Mesenchymal stem cell (in vitro differentiated cells and primary cell): ENCODE measurements around the gene POLR2I.

Experiments
- DNase-seq: peaks from one replicate; pipeline ENCODE4 v3.0.0-alpha.2; 2013
- H2AFZ ChIP-seq: one replicate; pipeline ENCODE4 v1.6.1; 2013; ENCODE audit warnings: low read depth, mild to moderate bottlenecking, control low read depth, inconsistent platforms, low read length, moderate library complexity
- H2AK5ac ChIP-seq: 2 replicates; pipeline ENCODE4 v1.6.1; 2013; ENCODE audit warnings: low read length, moderate library complexity, mild to moderate bottlenecking, inconsistent platforms; ENCODE audit not compliant: severe bottlenecking
- H2BK120ac ChIP-seq: one replicate; pipeline ENCODE4 v1.6.1; 2013; ENCODE audit warnings: low read depth, mild to moderate bottlenecking, inconsistent platforms, low read length, moderate library complexity
- H2BK12ac ChIP-seq, 2 experiments: one replicate each; pipeline ENCODE4 v1.6.1; 2013; ENCODE audit warnings: inconsistent platforms in 2 of 2, low read length in 2 of 2, mild to moderate bottlenecking in 2 of 2, moderate library complexity in 2 of 2, control low read depth in 1 of 2
- H2BK15ac ChIP-seq: one replicate; pipeline ENCODE4 v1.6.1; 2013; ENCODE audit warnings: mild to moderate bottlenecking, low read depth, inconsistent platforms; ENCODE audit not compliant: poor library complexity, severe bottlenecking
- H2BK5ac ChIP-seq: 2 replicates; pipeline ENCODE4 v1.6.1; 2013; ENCODE audit warnings: low read depth, mild to moderate bottlenecking, low read length, control low read depth, inconsistent platforms; ENCODE audit not compliant: poor library complexity, severe bottlenecking
- H3K14ac ChIP-seq, 2 experiments: one replicate each; pipeline ENCODE4 v1.6.1; 2013; ENCODE audit warnings: inconsistent platforms in 2 of 2, low read length in 2 of 2, control low read depth in 1 of 2, mild to moderate bottlenecking in 1 of 2, moderate library complexity in 1 of 2
- H3K18ac ChIP-seq, 2 experiments: one replicate each; pipeline ENCODE4 v1.6.1; 2013; ENCODE audit warnings: inconsistent platforms in 2 of 2, low read length in 2 of 2, control low read depth in 1 of 2, low read depth in 1 of 2, mild to moderate bottlenecking in 1 of 2
- H3K23ac ChIP-seq, 2 experiments: one replicate each; pipeline ENCODE4 v1.6.1; 2013; ENCODE audit warnings: inconsistent platforms in 2 of 2, low read length in 2 of 2, mild to moderate bottlenecking in 2 of 2, moderate library complexity in 2 of 2, control low read depth in 1 of 2
- H3K27ac ChIP-seq: 2 replicates; pipeline ENCODE4 v1.5.1; 2013; ENCODE audit warnings: mild to moderate bottlenecking, moderate library complexity, low read length, control low read depth, inconsistent platforms; ENCODE audit not compliant: poor library complexity, severe bottlenecking
- H3K27me3 ChIP-seq, 2 experiments: 2 replicates each; pipeline versions ENCODE4 v1.6.1 to v1.7.0; 2013; ENCODE audit warnings: low read length in 2 of 2, mild to moderate bottlenecking in 2 of 2, moderate library complexity in 2 of 2, control low read depth in 1 of 2, inconsistent platforms in 1 of 2; ENCODE audit not compliant: control insufficient read depth in 1 of 2, insufficient read depth in 1 of 2
- H3K36me3 ChIP-seq, 2 experiments: 2 replicates each; pipeline versions ENCODE4 v1.6.1 to v1.7.0; 2013; ENCODE audit warnings: low read length in 2 of 2, control low read depth in 1 of 2, inconsistent platforms in 1 of 2, low read depth in 1 of 2, mild to moderate bottlenecking in 1 of 2; ENCODE audit not compliant: insufficient read depth in 2 of 2, control insufficient read depth in 1 of 2
- H3K4ac ChIP-seq, 2 experiments: one replicate each; pipeline ENCODE4 v1.6.1; 2013; ENCODE audit warnings: inconsistent platforms in 2 of 2, low read length in 2 of 2, mild to moderate bottlenecking in 2 of 2, moderate library complexity in 2 of 2, control low read depth in 1 of 2, low read depth in 1 of 2
- H3K4me1 ChIP-seq: 2 replicates; pipeline ENCODE4 v1.6.1; 2013; ENCODE audit warnings: low read depth, low read length, control low read depth; ENCODE audit not compliant: control insufficient read depth, insufficient read depth
- H3K4me2 ChIP-seq: 2 replicates; pipeline ENCODE4 v1.6.1; 2013; ENCODE audit warnings: low read length, mild to moderate bottlenecking, inconsistent platforms; ENCODE audit not compliant: poor library complexity, severe bottlenecking
- H3K4me3 ChIP-seq, 2 experiments: 2 replicates each; pipeline versions ENCODE4 v1.5.1 to v1.7.0; 2013; ENCODE audit warnings: low read length in 2 of 2, mild to moderate bottlenecking in 2 of 2, control low read depth in 1 of 2, low read depth in 1 of 2; ENCODE audit not compliant: insufficient read depth in 1 of 2
- H3K79me1 ChIP-seq: replicated peaks from 2 replicates; pipeline ENCODE4 v1.6.1; 2013; ENCODE audit warnings: mild to moderate bottlenecking, control low read depth, low read length, inconsistent platforms; ENCODE audit not compliant: poor library complexity, severe bottlenecking
- H3K9ac ChIP-seq: 2 replicates; pipeline ENCODE4 v1.7.0; 2013; ENCODE audit warnings: mild to moderate bottlenecking, low read length, moderate library complexity
- H3K9me3 ChIP-seq: 2 replicates; pipeline ENCODE4 v1.7.0; 2013; ENCODE audit warnings: mild to moderate bottlenecking, low read length; ENCODE audit not compliant: control insufficient read depth
- H4K8ac ChIP-seq: one replicate; pipeline ENCODE4 v1.6.1; 2013; ENCODE audit warnings: inconsistent platforms, mild to moderate bottlenecking, low read length, moderate library complexity
- H4K91ac ChIP-seq: one replicate; pipeline ENCODE4 v1.6.1; 2013; ENCODE audit warnings: mild to moderate bottlenecking, low read length, inconsistent platforms
- WGBS: methylation state at CpG from one replicate; pipeline ENCODE4 v1.1.7; 2013; ENCODE audit warnings: mixed read lengths; 5-methylcytosine and 5-hydroxymethylcytosine counted together

POLR2I gene

DNA sequence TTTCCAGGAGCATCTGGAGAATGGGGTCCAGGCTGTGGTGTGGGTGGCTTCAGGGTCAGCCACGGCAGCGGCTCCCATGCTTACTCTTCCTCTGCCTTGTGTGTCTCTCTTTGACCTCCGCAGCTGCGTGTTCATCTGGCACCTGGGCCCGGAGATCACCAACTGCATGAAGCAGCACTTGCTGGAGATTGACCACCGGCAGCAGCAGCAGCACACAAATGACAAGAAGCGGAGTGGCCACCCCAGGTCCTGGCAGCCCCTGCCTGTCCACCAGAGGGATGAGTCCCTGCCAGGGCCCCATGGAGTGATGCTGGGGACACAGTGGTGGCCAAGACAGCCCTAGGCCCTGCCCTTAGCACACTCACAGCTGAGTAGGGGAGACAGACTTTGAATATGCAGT, 22.1 kb downstream of the POLR2I start:
- no peak overlapping the region for H3K4ac ChIP-seq
- H3K9ac ChIP-seq, result no peak overlapping the region
- no peak overlapping the region for H3K4me2 ChIP-seq
- H3K14ac ChIP-seq, result no peak overlapping the region
- H3K79me1 ChIP-seq, result no peaks in the 10 kb centered on the region
- H4K91ac ChIP-seq, result no peak overlapping the region
- H2AFZ ChIP-seq, result no peak overlapping the region
- no peak overlapping the region for H3K4me3 ChIP-seq
- no peaks in the 10 kb centered on the region for H3K27me3 ChIP-seq
- H2BK5ac ChIP-seq, result no peak overlapping the region
- no peak overlapping the region for H4K8ac ChIP-seq
- no peaks in the 10 kb centered on the region for H3K9me3 ChIP-seq
- WGBS, result 99% methylated on average over 7 of the region's 7 CpGs
- no peaks in the 10 kb centered on the region for H3K4me1 ChIP-seq
- no peak overlapping the region for H2BK12ac ChIP-seq
- H2AK5ac ChIP-seq, result no peak overlapping the region
- H2BK120ac ChIP-seq, result no peak overlapping the region
- H3K18ac ChIP-seq, result no peak overlapping the region
- peaks cover 0 to 36% of the 10 kb centered on the region in 2 experiments for H3K36me3 ChIP-seq
- H2BK15ac ChIP-seq, result no peak overlapping the region
- no peak overlapping the region for H3K27ac ChIP-seq
- no peak for DNase-seq
- H3K23ac ChIP-seq, result no peak overlapping the region

DNA sequence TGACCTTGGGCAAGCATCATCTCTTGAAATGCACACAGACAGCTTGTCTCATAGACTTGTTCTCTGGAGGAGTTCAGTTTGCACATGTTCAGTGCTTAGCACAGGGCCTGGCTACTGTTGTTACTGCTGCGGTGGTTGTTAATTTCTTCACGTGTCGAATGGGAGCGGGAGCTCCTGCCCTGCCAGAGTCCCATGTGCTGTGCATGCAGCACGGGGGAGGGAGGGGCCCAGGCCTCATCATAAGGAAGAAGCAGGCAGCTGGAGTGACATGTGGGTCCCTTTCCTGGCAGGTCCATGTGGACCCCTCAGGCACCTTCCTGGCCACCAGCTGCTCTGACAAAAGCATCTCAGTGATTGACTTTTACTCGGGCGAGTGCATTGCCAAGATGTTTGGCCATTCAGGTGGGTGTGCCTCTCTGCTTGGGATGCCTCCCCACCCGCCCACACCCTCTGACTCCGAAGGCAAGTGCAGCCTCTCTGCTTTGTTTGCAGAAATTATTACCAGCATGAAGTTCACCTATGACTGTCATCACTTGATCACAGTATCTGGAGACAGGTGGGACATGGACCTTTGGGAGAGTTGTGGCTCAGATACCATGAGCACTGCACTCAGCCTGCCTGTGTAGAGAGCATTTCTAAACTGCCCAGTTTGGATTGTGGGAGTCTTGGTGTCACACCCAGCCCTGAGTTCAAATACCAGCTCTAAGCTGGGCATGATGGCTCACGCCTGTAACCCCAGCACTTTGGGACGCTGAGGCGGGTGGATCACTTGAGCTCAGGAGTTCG, 23.6 kb downstream of the POLR2I start:
- H4K8ac ChIP-seq, result no peak overlapping the region
- DNase-seq, result no peak
- H3K9me3 ChIP-seq, result no peaks in the 10 kb centered on the region
- no peak overlapping the region for H3K14ac ChIP-seq
- WGBS, result 89% methylated on average over 12 of the region's 13 CpGs
- H2BK5ac ChIP-seq, result no peak overlapping the region
- no peak overlapping the region for H3K9ac ChIP-seq
- no peak overlapping the region for H2AFZ ChIP-seq
- no peak overlapping the region for H3K4ac ChIP-seq
- peaks cover 0 to 36% of the 10 kb centered on the region in 2 experiments for H3K36me3 ChIP-seq
- no peak overlapping the region for H3K4me3 ChIP-seq
- no peak overlapping the region for H2BK15ac ChIP-seq
- H3K18ac ChIP-seq, result no peak overlapping the region
- H2AK5ac ChIP-seq, result no peak overlapping the region
- H3K4me1 ChIP-seq, result no peaks in the 10 kb centered on the region
- no peak overlapping the region for H3K23ac ChIP-seq
- H2BK120ac ChIP-seq, result no peak overlapping the region
- no peaks in the 10 kb centered on the region for H3K79me1 ChIP-seq
- H3K27ac ChIP-seq, result no peak overlapping the region
- H4K91ac ChIP-seq, result no peak overlapping the region
- no peaks in the 10 kb centered on the region for H3K27me3 ChIP-seq
- no peak overlapping the region for H2BK12ac ChIP-seq
- no peak overlapping the region for H3K4me2 ChIP-seq

DNA sequence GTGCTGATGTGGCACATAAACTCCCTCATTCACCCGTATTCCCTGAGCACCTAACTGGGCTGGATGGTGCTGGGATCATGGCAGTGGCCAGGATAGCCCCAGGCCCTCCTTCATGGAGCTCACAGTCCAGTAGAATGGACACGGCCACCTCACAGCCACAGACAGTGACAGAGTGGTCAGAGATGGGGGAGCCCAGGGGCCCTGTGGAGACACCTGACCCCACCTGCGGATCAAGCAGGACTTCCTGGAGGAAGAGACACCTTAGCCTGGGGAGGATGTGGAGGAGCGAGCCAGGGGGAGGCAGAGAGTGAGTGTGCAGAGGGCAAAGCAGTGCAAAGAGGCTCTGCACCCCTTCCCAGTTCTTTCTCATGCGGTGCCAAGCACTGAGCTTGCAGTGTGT, 24.8 kb downstream of the POLR2I start:
- H2BK15ac ChIP-seq, result no peak overlapping the region
- no peaks in the 10 kb centered on the region for H3K27me3 ChIP-seq
- H3K4me1 ChIP-seq, result no peaks in the 10 kb centered on the region
- H3K27ac ChIP-seq, result no peak overlapping the region
- H4K91ac ChIP-seq, result no peak overlapping the region
- no peak overlapping the region for H2BK12ac ChIP-seq
- H2AFZ ChIP-seq, result no peak overlapping the region
- 95% methylated on average over 5 of the region's 5 CpGs for WGBS
- H2AK5ac ChIP-seq, result no peak overlapping the region
- H3K23ac ChIP-seq, result no peak overlapping the region
- peaks cover 0 to 36% of the 10 kb centered on the region in 2 experiments for H3K36me3 ChIP-seq
- H2BK5ac ChIP-seq, result no peak overlapping the region
- no peak overlapping the region for H3K9ac ChIP-seq
- no peak overlapping the region for H3K4ac ChIP-seq
- H3K9me3 ChIP-seq, result no peaks in the 10 kb centered on the region
- H4K8ac ChIP-seq, result no peak overlapping the region
- H2BK120ac ChIP-seq, result no peak overlapping the region
- no peak overlapping the region for H3K4me2 ChIP-seq
- H3K18ac ChIP-seq, result no peak overlapping the region
- DNase-seq, result no peak
- H3K14ac ChIP-seq, result no peak overlapping the region
- no peaks in the 10 kb centered on the region for H3K79me1 ChIP-seq
- H3K4me3 ChIP-seq, result no peak overlapping the region

DNA sequence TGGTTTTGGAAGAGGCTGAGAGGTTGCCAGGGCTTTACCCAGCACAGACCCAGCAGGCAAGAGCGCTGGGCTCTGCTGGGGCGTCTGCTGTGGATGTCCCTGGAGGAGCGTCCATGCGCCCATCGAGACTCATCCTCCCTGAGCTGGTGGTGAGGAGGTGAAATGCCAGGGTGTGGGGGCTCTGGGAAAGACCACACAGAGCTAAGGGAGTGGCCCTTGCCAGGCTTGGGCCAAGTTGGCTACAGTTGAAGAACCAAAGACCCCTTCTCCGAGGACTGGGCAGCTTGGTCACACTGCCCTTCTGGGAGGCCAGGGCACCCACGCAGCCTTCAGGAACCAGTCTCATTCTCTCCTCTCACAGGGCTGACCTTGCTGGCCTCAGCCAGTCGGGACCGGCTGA, 28.3 kb downstream of the POLR2I start:
- H3K4me1 ChIP-seq, result peaks cover 2% of the 10 kb centered on the region
- no peak overlapping the region for H3K27ac ChIP-seq
- H3K27me3 ChIP-seq, result no peaks in the 10 kb centered on the region
- peaks cover 1% of the 10 kb centered on the region for H3K79me1 ChIP-seq
- H3K9me3 ChIP-seq, result no peaks in the 10 kb centered on the region
- no peak overlapping the region for H2BK15ac ChIP-seq
- H3K23ac ChIP-seq, result no peak overlapping the region
- H2AK5ac ChIP-seq, result no peak overlapping the region
- H3K36me3 ChIP-seq, result peaks cover 0 to 50% of the 10 kb centered on the region in 2 experiments
- H2AFZ ChIP-seq, result no peak overlapping the region
- WGBS, result 99% methylated on average over 9 of the region's 9 CpGs
- no peak overlapping the region for H3K9ac ChIP-seq
- H3K4ac ChIP-seq, result no peak overlapping the region
- H3K14ac ChIP-seq, result no peak overlapping the region
- H4K8ac ChIP-seq, result no peak overlapping the region
- no peak overlapping the region for H2BK5ac ChIP-seq
- H3K4me3 ChIP-seq, result no peak overlapping the region
- no peak overlapping the region for H2BK12ac ChIP-seq
- H4K91ac ChIP-seq, result no peak overlapping the region
- no peak for DNase-seq
- no peak overlapping the region for H3K4me2 ChIP-seq
- no peak overlapping the region for H2BK120ac ChIP-seq
- no peak overlapping the region for H3K18ac ChIP-seq
